HEK293 (cell line): ENCODE measurements around the gene SPNS2.

ENCODE experiments used
- CTCF ChIA-PET: fragments of 350-600 bp; formaldehyde crosslinking; extraction: SDS; loops from one replicate; lab custom pipeline; 2021; ENCODE audit warnings: antibody characterized with exemption; lab: Yijun Ruan, JAX
- POLR2A ChIA-PET: fragments of 300-600 bp; formaldehyde crosslinking; extraction: SDS; loops from one replicate; lab custom pipeline; 2020; ENCODE audit warnings: antibody characterized with exemption, inconsistent platforms; lab: Yijun Ruan, JAX
- H3K27ac ChIP-seq: fragments of 200-500 bp; sonication (Bioruptor generic); 2 replicates; pipeline ENCODE4 v1.5.1; 2014; ENCODE audit warnings: low read depth, low read length, control low read depth, inconsistent platforms; ENCODE audit errors: extremely low read depth
- H3K36me3 ChIP-seq, 2 experiments: fragments of 200-500 bp in 1 of 2; sonication (Bioruptor generic) in 1 of 2; 1 replicate in 1 of 2; 2 replicates in 1 of 2; pipeline ENCODE4 v1.5.1; 2014 to 2017; ENCODE audit warnings: inconsistent platforms in 2 of 2, low read length in 2 of 2; ENCODE audit not compliant: control insufficient read depth in 2 of 2, insufficient read depth in 1 of 2
- H3K4me1 ChIP-seq: fragments of 200-500 bp; sonication (Bioruptor generic); 2 replicates; pipeline ENCODE4 v1.5.1; 2014; ENCODE audit warnings: mild to moderate bottlenecking, low read length, inconsistent platforms; ENCODE audit not compliant: control insufficient read depth, insufficient read depth
- H3K4me3 ChIP-seq: 2 replicates; pipeline ENCODE4 v1.5.1; 2011; ENCODE audit warnings: low read depth, mild to moderate bottlenecking, control low read depth, low read length, moderate library complexity
- H3K9me3 ChIP-seq: fragments of 200-500 bp; sonication (Bioruptor generic); 2 replicates; pipeline ENCODE4 v1.5.1; 2014; ENCODE audit warnings: low read depth, low read length, inconsistent platforms; ENCODE audit not compliant: control insufficient read depth, insufficient read depth
- EGR2 ChIP-seq: fragments of 450-650 bp; formaldehyde crosslinking; IDR thresholded peaks from 2 replicates; pipeline ENCODE4 v1.5.1; 2016; ENCODE audit warnings: low read depth, missing biosample characterization, missing genetic modification characterization
- HOXD13 ChIP-seq: sonication (generic); formaldehyde crosslinking; IDR thresholded peaks from 2 replicates; pipeline ENCODE4 v1.8.0; 2022; ENCODE audit warnings: missing genetic modification reagents, borderline replicate concordance
- RBAK ChIP-seq: fragments of 450-650 bp; formaldehyde crosslinking; IDR thresholded peaks from 2 replicates; pipeline ENCODE4 v1.5.1; 2016; ENCODE audit warnings: missing biosample characterization, missing genetic modification characterization
- SCRT1 ChIP-seq: fragments of 450-650 bp; formaldehyde crosslinking; IDR thresholded peaks from 2 replicates; pipeline ENCODE4 v1.5.1; 2016; ENCODE audit warnings: missing biosample characterization, missing genetic modification characterization, borderline replicate concordance
- SP7 ChIP-seq: fragments of 450-650 bp; formaldehyde crosslinking; IDR thresholded peaks from 2 replicates; pipeline ENCODE4 v1.5.1; 2016; ENCODE audit warnings: missing biosample characterization, missing genetic modification characterization
- ZBTB48 ChIP-seq: fragments of 450-650 bp; formaldehyde crosslinking; IDR thresholded peaks from 2 replicates; pipeline ENCODE4 v1.5.1; 2016; ENCODE audit warnings: missing biosample characterization, missing genetic modification characterization
- ZFHX2 ChIP-seq: fragments of 450-650 bp; formaldehyde crosslinking; conservative IDR thresholded peaks from 2 replicates; pipeline ENCODE4 v1.5.1; 2016; ENCODE audit warnings: missing biosample characterization, missing genetic modification characterization
- ZIC2 ChIP-seq: fragments of 450-650 bp; formaldehyde crosslinking; IDR thresholded peaks from 2 replicates; pipeline ENCODE4 v1.5.1; 2016; ENCODE audit warnings: missing biosample characterization, missing genetic modification characterization
- ZNF785 ChIP-seq: fragments of 450-650 bp; formaldehyde crosslinking; IDR thresholded peaks from 2 replicates; pipeline ENCODE4 v1.5.1; 2016; ENCODE audit warnings: missing biosample characterization, missing genetic modification characterization
- TF ChIP-seq, protein P1 (sequence below): fragments of 450-650 bp; formaldehyde crosslinking; IDR thresholded peaks from 2 replicates; pipeline ENCODE4 v1.5.1; 2016; ENCODE audit warnings: missing biosample characterization, missing genetic modification characterization
- TF ChIP-seq, protein P2 (sequence below): fragments of 450-650 bp; formaldehyde crosslinking; IDR thresholded peaks from 2 replicates; pipeline ENCODE4 v1.5.1; 2016; ENCODE audit warnings: missing biosample characterization, missing genetic modification characterization
- TF ChIP-seq, protein P3 (sequence below): fragments of 450-650 bp; formaldehyde crosslinking; IDR thresholded peaks from 2 replicates; pipeline ENCODE4 v1.5.1; 2017; ENCODE audit warnings: missing biosample characterization, missing genetic modification characterization
- TF ChIP-seq, protein P4 (sequence below): fragments of 450-650 bp; formaldehyde crosslinking; IDR thresholded peaks from 2 replicates; pipeline ENCODE4 v1.5.1; 2017; ENCODE audit warnings: missing biosample characterization, missing genetic modification characterization

SPNS2 gene

DNA sequence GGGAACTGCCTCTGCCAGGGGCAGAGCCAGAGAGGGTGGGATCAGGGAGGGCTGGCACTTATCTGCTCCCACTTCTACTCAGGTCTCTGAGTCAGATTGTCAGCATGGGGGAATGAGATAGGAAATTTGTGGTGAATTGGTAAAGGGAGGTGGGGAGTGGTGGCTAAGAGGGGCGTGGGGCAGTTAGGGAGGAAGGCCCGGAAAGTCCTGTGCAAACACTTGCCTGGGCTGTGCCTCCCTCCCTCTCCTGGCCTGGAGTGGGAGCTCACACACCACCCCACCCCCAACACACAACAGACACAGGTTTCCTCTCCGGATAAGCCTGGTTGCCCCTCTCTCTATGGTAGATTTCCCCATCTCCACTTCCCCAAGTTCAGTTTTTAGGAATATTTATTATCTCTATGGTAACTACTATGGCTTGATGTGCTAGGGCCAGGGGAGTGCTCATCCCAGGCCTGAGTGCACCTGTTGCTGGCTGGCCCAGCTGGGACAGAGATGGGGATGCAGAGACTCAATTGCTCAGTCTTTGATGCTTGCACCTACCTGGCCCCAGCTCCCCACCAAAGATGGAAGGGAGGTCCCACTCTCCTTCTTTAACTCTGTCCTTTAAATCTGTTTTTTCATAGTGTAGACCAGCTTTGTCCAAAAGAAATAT lies 2.7 kb downstream of the SPNS2 start (continued):
- TF ChIP-seq, protein P1, sequence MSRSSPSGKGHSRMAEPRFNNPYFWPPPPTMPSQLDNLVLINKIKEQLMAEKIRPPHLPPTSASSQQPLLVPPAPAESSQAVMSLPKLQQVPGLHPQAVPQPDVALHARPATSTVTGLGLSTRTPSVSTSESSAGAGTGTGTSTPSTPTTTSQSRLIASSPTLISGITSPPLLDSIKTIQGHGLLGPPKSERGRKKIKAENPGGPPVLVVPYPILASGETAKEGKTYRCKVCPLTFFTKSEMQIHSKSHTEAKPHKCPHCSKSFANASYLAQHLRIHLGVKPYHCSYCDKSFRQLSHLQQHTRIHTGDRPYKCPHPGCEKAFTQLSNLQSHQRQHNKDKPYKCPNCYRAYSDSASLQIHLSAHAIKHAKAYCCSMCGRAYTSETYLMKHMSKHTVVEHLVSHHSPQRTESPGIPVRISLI (tag by site-specific recombination) = no peak
- TF ChIP-seq SCRT1 = peak; percentile 79
- TF ChIP-seq, protein P2, sequence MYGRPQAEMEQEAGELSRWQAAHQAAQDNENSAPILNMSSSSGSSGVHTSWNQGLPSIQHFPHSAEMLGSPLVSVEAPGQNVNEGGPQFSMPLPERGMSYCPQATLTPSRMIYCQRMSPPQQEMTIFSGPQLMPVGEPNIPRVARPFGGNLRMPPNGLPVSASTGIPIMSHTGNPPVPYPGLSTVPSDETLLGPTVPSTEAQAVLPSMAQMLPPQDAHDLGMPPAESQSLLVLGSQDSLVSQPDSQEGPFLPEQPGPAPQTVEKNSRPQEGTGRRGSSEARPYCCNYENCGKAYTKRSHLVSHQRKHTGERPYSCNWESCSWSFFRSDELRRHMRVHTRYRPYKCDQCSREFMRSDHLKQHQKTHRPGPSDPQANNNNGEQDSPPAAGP (tag by site-specific recombination) = peak; percentile 91
- TF ChIP-seq ZFHX2 (tag by site-specific recombination) = peak; percentile 45; the same call in 1 of the 2 replicates
- TF ChIP-seq ZNF785 (tag by site-specific recombination) = no peak

DNA sequence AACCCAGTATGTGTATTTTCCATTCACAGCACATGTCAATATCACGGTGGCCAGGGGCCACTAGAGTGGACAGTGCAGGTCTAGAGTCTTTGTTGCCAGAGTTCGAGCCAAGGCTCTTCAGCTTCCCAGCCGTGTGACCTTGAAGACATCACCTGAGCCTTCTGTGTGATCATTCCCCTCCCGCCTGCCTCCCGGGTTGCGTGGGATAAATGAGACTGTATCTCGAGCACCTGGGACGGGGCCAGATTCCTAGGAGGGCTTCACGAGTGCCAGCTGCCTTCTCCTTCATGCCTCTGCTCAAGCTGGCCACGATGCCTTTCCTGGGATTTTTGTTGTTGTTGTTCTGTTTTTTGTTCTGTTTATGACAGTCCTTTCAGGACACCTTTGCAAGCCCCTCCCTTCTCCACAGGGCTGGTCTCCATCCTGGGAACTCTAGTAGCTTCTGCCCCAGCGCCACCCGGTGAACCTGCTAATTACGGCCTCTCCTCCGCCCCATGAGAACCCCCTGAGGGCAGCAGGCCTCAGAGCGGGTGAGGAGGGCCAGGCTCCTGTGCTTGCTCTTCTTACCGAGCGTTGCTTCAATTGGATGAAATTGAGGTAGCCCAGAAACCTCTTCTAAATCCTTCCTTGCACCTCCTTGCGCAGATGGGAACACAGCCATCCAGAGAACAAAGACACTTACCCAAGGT lies 3.9 kb downstream of the SPNS2 start:
- TF ChIP-seq, protein P3, sequence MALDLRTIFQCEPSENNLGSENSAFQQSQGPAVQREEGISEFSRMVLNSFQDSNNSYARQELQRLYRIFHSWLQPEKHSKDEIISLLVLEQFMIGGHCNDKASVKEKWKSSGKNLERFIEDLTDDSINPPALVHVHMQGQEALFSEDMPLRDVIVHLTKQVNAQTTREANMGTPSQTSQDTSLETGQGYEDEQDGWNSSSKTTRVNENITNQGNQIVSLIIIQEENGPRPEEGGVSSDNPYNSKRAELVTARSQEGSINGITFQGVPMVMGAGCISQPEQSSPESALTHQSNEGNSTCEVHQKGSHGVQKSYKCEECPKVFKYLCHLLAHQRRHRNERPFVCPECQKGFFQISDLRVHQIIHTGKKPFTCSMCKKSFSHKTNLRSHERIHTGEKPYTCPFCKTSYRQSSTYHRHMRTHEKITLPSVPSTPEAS (tag by site-specific recombination) = no peak
- TF ChIP-seq SP7 (tag by site-specific recombination) = peak; percentile 43; the same call in 1 of the 2 replicates
- no peak for TF ChIP-seq HOXD13 (CRISPR knock-in tag)
- TF ChIP-seq ZIC2 (tag by site-specific recombination) = peak; percentile 19; the same call in 1 of the 2 replicates
- TF ChIP-seq, all 188 proteins: peak for 2
- Histone ChIP-seq H3K36me3 (no peaks in the 10 kb centered on the region), H3K4me1 (peaks cover 2% of the 10 kb centered on the region; the same call in 1 of the 2 replicates), H3K9me3 (no peaks in the 10 kb centered on the region), H3K4me3 (no peak overlapping the region), H3K27ac (no peak overlapping the region)
- POLR2A ChIA-PET = no interaction called here
- CTCF ChIA-PET = interaction anchor here (0.6 kb wide), 1 partner anchor 30 kb away, joined by 4 read pairs; no protein-coding TSS in a partner anchor

DNA sequence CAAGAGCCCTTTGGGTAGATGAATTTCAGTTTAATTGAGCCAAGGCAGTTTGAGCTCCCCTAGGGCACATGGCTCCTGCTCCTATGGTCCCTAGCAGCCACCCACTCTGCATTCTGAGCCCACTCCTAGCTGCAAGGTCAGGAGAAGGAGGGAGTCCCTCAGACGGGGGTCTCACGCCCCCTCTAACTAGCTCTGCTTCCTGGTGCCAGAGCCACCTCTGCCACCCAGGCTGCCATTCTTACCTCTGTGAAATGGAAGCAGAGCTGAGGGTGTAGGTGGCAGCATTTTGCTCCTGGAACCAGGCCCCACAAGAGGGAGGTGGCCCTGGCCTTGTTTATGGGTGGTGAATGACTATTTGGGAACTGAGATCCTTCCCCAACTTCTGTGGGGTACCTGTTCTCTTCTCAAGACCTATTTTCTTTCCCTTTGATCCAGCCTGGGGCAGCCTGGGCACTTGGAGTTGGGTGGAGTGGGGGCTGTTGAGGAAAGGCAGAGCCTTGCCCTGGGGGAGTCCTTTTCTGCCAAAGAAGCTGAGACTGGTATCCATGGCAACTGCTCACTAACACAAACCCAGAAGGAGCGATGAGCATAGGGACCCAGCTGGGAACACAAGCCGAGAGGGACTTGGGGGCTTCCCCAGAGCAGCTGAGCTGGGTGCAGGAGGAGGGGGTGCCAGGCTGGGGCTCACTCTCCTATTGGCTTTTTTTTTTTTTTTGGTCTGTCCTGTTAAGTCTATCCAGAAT lies 4.8 kb downstream of the SPNS2 start:
- peaks cover 2% of the 10 kb centered on the region; the same call in 1 of the 2 replicates for H3K4me1 ChIP-seq
- H3K9me3 ChIP-seq = no peaks in the 10 kb centered on the region
- TF ChIP-seq EGR2 (tag by site-specific recombination) = peak; percentile 86
- peak; percentile 89 for TF ChIP-seq ZFHX2 (tag by site-specific recombination)
- no peak for TF ChIP-seq ZBTB48 (tag by site-specific recombination)
- TF ChIP-seq, all 188 proteins: peak for 2
- Histone ChIP-seq H3K36me3 (no peaks in the 10 kb centered on the region), H3K4me3 (no peak overlapping the region), H3K27ac (no peak overlapping the region)
- CTCF ChIA-PET = interaction anchor here (0.5 to 1.6 kb wide), 4 partner anchors 29 to 589 kb away, joined by 3 to 4 read pairs (median 4); no protein-coding TSS in a partner anchor
- POLR2A ChIA-PET = no interaction called here

DNA sequence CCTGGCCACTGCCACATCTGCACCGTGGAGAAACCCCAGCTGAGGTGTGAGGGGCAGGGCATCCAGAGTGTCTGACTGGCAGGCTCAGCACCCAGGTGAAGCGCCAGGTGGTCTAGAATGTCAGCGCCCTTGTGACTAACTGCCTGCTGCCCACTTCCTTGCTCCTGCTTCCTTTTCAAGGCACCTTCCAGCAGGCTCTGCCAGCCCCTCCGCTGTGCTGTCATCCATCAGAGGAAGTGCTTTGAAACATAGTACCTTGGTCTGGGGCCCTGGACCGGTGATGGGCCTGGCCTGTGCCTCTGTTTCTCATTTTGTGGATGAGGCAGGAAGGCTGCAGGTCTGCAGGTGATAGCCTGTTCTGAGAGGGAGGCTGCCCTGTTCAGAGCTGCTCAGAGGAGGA lies 5.5 kb downstream of the SPNS2 start:
- no peaks in the 10 kb centered on the region for H3K9me3 ChIP-seq
- H3K4me1 ChIP-seq = peaks cover 2% of the 10 kb centered on the region; the same call in 1 of the 2 replicates
- ChIA-PET POLR2A (no interaction called here), CTCF (interaction anchor here (0.8 to 1.6 kb wide), 3 partner anchors 106 to 590 kb away, joined by 3 to 4 read pairs (median 3); no protein-coding TSS in a partner anchor)
- TF ChIP-seq ZIC2 (tag by site-specific recombination) (no peak), RBAK (tag by site-specific recombination) (no peak)
- TF ChIP-seq, protein P4, sequence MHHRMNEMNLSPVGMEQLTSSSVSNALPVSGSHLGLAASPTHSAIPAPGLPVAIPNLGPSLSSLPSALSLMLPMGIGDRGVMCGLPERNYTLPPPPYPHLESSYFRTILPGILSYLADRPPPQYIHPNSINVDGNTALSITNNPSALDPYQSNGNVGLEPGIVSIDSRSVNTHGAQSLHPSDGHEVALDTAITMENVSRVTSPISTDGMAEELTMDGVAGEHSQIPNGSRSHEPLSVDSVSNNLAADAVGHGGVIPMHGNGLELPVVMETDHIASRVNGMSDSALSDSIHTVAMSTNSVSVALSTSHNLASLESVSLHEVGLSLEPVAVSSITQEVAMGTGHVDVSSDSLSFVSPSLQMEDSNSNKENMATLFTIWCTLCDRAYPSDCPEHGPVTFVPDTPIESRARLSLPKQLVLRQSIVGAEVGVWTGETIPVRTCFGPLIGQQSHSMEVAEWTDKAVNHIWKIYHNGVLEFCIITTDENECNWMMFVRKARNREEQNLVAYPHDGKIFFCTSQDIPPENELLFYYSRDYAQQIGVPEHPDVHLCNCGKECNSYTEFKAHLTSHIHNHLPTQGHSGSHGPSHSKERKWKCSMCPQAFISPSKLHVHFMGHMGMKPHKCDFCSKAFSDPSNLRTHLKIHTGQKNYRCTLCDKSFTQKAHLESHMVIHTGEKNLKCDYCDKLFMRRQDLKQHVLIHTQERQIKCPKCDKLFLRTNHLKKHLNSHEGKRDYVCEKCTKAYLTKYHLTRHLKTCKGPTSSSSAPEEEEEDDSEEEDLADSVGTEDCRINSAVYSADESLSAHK (tag by site-specific recombination) = no peak
- no peak overlapping the region for H3K27ac ChIP-seq
- no peak overlapping the region for H3K4me3 ChIP-seq
- no peaks in the 10 kb centered on the region for H3K36me3 ChIP-seq
